NCI-H2196 treated with DMSO at 0.1 percent for 48 hours (cell line): ENCODE data around the gene STK36.

ENCODE experiments used
- DNase-seq: peaks from one replicate; lab custom pipeline; 2025; ENCODE audit not compliant: unreplicated experiment; lab: John Stamatoyannopoulos, UW

STK36 gene, protein sequence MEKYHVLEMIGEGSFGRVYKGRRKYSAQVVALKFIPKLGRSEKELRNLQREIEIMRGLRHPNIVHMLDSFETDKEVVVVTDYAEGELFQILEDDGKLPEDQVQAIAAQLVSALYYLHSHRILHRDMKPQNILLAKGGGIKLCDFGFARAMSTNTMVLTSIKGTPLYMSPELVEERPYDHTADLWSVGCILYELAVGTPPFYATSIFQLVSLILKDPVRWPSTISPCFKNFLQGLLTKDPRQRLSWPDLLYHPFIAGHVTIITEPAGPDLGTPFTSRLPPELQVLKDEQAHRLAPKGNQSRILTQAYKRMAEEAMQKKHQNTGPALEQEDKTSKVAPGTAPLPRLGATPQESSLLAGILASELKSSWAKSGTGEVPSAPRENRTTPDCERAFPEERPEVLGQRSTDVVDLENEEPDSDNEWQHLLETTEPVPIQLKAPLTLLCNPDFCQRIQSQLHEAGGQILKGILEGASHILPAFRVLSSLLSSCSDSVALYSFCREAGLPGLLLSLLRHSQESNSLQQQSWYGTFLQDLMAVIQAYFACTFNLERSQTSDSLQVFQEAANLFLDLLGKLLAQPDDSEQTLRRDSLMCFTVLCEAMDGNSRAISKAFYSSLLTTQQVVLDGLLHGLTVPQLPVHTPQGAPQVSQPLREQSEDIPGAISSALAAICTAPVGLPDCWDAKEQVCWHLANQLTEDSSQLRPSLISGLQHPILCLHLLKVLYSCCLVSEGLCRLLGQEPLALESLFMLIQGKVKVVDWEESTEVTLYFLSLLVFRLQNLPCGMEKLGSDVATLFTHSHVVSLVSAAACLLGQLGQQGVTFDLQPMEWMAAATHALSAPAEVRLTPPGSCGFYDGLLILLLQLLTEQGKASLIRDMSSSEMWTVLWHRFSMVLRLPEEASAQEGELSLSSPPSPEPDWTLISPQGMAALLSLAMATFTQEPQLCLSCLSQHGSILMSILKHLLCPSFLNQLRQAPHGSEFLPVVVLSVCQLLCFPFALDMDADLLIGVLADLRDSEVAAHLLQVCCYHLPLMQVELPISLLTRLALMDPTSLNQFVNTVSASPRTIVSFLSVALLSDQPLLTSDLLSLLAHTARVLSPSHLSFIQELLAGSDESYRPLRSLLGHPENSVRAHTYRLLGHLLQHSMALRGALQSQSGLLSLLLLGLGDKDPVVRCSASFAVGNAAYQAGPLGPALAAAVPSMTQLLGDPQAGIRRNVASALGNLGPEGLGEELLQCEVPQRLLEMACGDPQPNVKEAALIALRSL (N-terminal part only)

DNA sequence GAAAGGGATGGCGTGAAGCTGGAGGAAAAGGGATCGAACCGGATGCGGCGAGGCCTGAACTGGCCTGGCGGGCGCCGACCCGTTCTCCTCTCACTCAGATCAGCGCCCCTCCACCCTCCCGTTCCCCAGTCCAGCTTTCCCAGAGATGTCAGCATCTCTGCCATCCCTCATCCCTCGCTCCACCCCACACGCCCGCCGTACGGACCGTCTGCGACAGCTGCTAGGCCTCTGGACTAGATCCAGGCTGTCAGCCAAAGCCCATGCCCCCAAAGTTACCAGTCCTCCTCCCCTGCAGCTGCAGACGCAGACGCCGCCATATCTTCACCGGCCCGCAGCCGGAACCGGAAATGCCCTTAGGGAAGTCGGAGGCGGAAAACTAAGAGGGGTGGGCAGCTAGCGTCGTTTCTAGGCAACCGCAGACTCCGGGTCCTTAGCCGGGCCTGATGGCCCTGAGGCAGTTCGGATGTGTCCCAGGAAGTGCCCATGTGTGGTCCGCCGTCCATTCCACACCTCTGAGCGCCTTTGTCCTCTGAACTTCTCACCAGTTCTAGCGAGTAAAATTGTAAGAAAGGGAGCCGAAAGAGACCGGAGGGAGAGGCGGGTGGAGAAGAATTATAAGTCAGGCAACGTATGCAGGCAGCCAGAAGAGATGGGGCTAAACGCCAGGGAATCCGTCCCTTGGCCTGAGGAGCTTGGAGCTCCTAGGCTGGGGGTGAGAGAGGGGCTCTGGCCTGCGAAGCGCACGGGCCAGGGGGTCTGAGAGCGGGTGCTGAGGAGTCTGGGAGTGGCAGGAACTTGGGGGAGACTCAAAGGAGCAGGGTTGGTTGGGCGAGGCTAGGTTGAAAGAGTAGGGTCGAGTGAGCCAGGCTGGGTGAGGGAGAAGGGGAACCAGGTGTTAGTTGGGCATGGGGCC, at the start of gene STK36, which contains the start of gene RNF25:
Gene STK36, plus strand, starts transcription at position 433 of the 913 bp plus-strand sequence. CDS start 744 bp downstream, outside the sequence.
Gene RNF25, minus strand, starts transcription at position 349 of the 913 bp plus-strand sequence. Its CDS starts 32 bp downstream, at position 317.
- peak; percentile 86 for DNase-seq

DNA sequence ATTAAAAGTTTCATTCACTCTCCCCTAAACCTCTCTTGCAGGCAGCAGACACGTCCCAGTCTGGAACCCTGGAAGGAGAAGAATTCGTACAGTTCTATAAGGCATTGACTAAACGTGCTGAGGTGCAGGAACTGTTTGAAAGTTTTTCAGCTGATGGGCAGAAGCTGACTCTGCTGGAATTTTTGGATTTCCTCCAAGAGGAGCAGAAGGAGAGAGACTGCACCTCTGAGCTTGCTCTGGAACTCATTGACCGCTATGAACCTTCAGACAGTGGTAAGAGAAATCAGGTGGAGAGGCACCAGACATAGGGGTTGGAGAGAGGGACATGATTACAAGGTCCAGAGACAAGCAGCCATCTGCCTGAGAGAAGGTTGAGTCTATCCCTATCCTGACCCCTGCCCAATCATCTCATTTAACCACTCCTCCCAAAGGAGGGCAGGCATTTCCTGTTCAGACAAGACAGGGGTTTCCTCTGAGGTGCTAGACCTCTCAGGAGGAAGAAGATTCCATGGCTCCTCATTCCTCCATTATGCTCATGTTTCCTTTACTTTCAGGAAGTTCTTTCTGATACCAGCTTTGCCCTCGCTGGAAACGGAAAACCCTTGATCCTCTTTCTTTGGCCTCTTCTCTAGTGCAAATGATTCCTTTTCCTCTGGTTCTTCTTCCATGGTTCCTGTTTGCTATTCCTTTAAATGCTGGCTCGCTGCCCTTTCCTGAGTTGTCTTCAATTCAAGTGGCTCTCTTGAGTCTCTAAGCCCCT, 49.1 kb upstream of the STK36 start:
- DNase-seq, result no peak

DNA sequence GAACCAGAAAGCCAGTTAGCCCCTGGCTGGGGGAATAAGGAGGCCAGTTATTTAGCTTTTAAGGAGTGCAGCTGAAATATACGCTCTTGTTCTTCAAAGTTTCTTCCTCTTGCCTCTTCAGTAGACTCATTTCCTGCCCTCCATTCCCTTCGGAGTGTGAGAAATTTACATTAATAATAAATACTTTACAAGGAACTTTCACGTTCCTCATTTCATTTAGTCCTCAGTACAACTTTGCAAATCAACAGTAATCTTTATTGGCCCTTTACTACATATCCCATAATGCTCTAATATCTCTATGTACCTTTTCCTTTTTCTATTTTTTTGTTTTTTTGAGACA, 48.5 kb upstream of the STK36 start:
- no peak for DNase-seq

DNA sequence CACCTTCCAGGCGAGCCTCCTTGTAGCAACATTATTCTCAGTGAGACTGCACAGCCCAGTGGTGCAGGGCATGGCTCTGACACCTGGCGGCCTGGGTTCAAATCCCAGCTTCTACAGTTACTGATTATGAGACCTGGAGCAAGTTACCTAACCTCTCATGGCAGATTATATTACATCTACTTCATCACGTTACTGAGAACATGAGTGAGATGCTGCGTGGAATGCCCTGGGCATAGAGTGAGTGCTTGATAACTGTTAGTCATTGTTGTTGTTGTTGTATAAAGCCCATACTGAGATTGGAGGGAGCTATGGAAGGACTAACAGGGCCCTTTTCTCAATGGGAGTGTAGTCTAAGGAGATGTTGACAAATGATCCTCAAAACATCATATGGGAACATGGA, 45.5 kb upstream of the STK36 start:
- no peak for DNase-seq

DNA sequence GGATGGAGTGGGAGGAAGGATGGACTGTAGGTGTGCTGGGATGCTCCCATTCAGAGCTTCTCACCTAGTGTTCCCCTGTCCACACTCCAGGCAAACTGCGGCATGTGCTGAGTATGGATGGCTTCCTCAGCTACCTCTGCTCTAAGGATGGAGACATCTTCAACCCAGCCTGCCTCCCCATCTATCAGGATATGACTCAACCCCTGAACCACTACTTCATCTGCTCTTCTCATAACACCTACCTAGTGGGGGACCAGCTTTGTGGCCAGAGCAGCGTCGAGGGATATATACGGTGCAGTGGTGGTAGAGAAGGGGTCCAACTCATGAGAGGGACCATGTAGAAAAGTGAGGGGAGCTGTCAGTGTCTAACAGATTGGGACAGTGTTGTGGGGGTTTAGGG, 43.9 kb upstream of the STK36 start:
- DNase-seq, result no peak

DNA sequence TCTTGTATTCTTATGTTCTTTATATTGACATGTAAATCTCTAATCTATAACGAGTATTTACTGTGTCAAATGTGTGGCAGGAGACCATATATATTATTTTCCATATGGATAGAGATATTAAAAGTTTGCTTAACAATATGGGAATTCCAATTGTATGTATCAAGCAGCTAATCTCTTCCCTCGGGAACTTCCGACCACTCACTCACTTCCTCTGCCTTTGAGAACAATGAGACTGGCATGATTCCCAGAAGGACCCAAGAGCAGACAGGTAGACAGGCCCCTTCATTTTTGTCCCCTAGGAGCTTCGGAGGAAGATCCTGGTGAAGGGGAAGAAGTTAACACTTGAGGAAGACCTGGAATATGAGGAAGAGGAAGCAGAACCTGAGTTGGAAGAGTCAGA, 40.0 kb upstream of the STK36 start:
- DNase-seq, result no peak

DNA sequence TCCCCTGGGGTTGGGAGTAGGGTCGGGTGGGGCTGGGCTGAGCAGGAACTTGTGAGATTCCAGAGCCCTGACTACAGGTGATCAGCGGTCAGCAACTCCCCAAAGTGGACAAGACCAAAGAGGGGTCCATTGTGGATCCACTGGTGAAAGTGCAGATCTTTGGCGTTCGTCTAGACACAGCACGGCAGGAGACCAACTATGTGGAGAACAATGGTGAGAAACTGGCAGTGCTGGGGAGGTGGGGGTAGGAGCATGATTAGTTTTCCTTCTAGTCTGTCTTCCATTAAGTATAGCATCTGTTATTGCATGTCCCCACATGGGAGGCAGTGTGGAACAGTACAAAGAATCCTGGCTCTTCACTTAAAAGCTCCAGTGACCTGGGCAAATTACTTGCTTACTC, 36.2 kb upstream of the STK36 start:
- no peak for DNase-seq

DNA sequence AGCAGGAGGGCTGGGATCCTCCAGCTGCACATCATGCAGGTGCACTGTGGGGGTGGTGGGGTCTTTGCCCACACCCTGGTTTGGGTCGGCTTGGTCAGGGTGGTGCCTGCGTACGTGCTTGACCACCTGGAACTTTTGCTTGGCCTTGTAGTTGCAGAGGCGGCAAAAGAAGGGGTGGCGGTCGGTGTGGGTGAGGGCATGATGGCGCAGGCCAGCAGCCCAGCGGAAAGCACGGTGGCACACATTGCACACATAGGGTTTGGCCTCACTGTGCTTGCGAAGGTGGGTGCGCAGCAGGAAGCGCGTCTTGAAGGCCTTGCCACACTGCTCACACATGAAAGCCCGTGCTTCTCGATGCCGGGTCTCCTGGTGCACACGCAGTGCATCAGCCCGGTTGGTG, 33.5 kb upstream of the STK36 start:
- DNase-seq, result no peak

DNA sequence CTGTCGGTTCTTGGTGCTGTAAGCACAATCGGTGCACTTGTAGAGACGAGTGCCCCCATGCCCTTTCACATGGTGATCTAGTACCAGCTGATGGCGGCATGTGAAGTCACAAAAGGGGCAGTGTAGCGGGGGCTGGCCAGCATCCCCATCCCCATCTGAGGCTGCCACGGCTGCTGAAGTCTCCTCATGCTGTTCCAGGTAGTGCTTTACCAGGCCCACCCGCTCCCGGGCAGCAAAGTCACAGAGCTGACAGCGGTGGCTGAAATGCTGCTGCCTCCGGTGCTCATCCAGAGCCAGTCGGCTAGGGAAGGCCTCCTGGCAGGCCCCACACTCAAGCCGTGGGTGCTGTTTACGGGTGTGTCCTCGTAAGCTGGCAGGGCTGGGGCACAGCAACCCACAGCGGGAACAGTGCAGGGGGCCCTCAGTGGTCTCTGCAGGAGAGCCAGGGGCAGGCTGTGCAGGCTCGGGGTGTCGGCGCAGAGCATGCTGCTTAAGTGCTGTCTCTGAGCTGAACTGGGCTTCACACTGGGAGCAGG, 29.7 kb upstream of the STK36 start:
- DNase-seq, result no peak

DNA sequence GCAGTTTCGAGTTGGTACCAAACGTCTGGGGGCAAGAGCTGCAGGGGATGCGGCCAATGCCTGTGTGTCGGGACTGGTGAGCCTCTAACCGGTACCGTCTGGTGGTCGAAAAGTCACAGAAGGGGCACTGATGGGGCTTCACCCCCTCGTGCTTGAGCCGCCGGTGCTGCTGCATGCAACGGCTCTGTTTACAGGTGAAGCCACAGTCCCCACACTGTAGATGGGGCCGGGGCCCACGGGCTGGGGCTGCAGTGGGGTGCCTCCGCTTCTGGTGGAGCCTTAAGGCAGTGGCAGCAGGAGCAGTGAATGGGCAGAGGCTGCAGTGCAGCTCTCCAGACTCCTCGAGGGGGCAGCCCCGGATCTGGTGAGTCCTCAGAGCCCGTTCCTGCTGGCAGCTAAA, 29.1 kb upstream of the STK36 start:
- no peak for DNase-seq

DNA sequence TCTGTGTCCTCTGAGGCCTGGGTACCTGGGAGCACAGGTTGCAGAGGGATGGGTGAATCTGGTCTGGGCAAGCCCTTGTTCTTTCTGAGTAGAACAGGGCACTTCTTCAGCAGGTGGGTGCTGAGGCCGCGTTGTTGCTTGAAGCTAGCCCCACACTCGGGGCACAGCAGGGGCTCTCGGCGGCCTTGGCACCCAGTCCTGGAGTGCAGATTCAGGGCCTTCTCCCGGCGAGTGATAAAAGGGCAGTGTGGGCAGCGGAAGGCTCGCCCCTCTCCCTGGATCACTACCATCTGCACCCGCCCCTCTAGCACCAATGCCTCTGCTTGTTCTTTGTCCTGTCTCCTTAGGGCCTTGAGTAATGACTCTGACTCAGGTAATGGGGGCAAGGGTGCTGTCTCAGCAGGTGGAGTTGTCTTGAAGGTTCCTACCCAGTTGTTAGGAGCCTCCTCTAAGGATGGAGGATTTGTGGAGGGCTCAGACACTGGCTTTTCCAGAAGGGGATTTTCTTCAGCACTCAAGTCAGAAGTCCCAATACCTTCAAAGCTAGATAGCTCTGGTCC, 28.1 kb upstream of the STK36 start:
- no peak for DNase-seq

DNA sequence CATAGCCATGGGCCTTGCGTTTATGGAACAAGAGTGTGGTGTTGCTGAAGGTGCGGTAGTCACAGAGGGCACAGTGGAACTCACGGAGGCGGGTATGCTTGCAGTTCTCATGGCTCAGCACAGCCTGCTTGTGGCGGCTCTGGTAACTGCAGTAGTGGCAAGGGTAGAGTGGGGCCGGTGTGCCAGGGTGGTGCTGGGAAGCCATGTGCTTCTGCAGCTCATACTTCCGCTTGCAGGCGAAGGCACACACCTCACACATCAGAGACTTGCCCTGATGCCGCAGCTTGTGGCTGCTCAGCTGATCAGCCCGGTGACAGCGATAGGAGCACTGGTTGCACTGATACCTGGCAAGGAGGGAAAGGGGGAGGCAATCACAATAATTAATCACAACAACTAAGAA, 27.2 kb upstream of the STK36 start:
- DNase-seq, result no peak

DNA sequence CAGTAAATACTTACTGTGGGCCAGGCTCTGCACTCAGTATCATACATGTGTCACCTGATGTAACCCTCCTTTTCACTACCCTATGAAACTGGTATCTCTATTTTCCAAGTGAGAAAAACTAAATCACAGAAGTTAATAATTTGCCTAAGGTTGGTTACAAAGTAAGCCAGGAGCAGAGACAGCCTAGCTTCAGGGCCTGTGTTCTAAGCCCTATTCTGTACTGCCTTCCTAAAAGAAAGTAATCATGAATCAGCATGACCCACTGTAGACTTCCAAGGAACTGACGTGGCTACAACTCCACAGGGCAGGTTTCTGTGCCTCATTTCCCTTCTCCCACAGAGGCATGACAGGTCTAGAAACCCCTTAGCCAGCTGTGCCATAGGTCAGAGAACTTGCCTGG, 26.8 kb upstream of the STK36 start:
- no peak for DNase-seq

DNA sequence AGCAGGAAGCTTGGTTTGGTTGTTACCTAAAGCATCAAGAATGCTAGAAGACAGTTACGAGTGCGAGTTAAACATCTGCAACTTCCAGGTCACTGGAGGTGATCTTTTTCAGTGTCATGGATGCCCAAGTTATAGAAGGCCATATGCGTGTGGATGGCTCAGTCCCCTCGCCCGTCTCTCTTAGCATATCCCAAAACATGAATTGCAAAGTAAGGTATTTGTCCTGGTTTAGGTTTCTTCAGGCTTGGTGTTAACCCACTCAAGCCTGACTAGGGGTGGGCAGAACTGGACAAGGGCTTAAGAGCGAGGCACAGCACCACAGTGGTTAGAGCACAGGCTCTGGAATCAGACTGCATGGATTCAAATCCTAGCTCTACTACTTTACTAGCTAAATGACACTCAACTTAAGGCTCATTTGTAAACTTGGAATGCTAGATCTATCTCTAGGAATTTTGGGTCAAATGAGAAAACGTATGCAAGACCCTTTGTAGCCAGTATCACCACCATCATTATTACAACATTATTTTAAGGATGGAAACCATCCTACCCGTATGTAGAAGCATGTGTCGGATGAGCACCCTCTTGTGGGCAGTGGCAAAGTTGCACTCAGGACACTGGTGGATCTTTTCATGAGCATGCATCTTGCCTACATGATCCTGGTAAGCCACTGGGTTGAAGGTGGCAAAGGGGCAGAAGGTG, 23.6 kb upstream of the STK36 start:
- DNase-seq, result peak; percentile 9

DNA sequence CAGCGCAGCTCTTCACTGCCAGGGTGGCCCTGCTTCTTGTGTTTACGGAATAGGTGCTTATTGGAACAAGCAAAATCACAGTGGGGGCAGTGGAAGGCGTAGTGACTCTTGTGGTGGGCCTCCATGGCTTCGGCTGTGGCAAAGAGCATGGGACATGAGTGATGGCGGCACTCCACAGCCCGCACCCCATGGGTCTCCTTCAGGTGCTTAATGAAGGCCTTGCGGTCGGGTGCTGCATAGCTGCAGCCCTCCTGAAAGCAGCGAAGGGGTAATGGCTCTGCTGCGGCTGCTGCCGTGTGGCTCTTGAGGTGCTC, 23.1 kb upstream of the STK36 start:
- DNase-seq, result no peak

DNA sequence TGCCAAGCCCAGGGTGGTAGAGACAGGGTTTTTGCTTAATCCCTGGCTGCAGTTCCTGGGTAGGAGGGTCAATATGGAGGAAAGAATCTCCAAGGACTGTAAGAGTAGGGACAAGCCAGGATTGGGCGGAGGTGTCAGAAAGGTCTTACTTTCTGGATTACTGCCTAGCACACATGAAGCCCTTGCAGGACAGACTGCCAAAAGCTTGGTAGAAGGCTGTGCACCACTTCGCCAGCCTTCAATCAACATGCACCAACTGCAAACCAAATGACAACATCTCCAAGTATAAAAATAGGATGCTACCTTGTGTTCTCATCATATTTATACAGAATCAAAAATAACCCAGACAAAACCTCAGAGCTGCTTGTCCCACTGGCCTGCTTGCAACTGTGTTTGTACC, 16.1 kb upstream of the STK36 start:
- no peak for DNase-seq

DNA sequence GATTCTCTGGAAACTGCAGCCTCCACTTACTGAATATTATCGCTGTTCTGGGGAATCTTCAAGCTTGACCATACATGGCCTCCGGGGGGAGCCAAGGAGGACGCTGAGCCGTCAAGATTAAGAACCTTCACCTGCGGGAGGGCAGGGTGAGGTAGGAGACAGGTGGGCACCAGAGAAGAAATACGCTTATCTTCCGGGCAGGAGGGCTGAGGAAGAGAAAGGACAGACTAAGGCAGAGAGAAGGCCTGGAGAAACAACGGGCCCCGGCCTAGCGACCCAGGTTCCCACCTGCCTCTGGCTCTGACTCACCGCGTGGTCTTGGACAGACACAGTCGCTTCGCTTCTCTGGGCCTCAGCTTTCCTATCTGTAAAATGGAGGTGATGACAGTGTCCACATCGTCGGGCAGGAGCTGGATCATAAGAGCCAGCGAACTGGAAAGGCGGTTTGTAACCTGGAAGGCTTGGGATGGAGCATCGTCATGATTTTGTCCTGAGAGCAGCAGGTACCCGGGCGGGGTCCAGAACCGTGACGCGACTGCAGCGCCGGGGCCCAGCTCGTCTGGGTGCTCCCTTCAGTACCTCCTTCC, 13.1 kb upstream of the STK36 start:
- DNase-seq, result no peak
